Stimulated activated CD8-positive, alpha-beta memory T cell treated with anti-CD3 and anti-CD28 coated beads, Interleukin-12 subunit alpha, Interleukin-12 subunit beta, amount 100 ng/mL, for 1 hour (primary cell): ENCODE data around the gene GCNT1.
A peak's percentile ranks its signal among the peaks of the same experiment; 100 is the strongest.
"Not testable (repeated sequence)": the region's sequence is repeated elsewhere in the genome, so short reads cannot be mapped to it uniquely, and the experiment has no call there.

ENCODE experiments used
- DNase-seq: peaks from one replicate; pipeline ENCODE4 v3.0.0-alpha.2; 2020; ENCODE audit warnings: low read depth

Gene GCNT1

DNA sequence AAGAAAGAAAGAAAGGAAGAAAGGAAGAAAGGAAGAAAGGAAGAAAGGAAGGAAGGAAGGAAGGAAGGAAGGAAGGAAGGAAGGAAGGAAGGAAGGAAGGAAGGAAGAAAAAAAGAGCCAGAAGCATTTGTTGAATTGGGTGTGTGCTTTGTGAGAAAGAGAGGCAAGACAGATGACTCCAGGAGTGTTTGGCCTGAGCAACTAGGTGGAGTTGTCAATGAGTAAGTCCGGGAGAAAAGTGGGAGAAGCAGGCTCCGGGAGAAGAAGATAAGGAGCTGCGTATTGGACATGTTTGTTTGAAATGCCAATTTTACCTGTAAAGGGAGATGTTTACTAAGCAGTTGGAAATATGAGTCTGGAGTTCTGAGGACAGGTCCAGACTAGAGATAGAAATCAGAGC lies 15.1 kb upstream of the GCNT1 start:
- DNase-seq, result no peak

DNA sequence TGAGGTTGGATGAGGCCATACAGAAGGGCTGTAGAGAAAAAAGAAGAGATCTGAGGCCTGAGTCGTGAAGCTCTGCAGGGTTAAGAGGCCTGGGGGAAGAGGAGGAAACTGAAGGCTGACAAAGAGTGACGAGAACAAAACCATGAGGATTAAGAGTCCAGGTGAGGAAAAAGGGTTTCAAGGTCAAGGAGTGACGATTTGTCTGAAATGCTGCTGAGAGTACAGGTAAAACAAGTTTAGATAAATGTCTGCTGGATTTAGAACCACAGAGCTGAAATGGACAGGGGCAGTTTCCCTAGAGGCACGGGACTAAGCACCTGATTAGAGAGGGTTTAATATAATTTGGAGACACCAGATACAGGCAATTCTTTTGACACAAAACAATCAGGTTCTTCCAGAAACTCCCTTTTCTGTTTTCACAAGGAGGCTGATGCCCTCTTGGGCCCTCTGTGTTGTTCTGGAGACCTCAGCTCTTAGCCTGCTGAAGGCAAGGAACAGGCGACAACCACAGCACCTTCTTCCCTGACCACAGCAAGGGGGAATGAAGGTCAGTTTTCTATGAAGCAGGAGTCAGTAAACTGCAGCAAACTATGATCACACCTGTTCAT lies 14.6 kb upstream of the GCNT1 start:
- no peak for DNase-seq

GRCh38 chr9:76445976-76446375 lies 13.0 kb upstream of the GCNT1 start:
- no peak for DNase-seq

- DNase-seq, result no peak
These were observed 10.5 kb upstream of the GCNT1 start for GRCh38 chr9:76448501-76448900.

DNA sequence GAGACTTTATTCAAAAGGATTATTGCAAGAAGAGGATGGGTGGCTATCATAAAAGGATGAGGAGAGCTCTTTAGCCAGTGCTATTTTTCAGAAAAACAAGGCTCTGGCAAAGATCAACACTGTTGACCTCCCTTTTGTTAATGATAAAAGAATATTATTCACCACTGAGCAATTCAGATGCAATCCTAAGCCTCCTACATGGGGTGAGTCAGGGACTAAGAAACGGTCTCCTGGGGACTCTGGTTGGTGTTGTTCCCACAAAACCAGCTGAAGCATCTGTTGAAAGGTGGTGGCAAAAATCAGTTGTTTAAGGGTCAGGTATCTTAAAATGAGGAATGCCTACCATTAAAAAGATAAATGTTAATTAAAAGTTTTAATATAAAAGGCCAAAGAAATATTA lies 7.7 kb upstream of the GCNT1 start:
- DNase-seq, result no peak

DNA sequence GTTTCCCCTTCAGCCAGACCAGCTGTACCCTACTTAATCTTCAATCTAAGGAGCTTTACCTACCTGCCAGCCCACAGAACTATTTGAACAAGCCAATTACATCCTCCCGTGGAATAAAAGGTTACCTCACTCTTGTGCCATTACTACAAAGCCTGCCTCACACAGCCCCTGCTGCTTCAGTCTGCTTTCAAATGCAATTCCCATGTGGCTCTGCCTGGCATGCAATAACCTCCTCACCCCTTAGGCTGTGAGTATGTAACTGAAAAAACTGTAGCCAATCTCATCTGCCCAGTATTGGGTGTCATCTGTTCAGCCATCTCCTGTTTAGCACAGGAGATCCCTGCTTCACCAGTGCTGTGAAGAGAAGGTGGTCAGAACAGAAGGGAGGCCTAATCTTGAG lies 6.1 kb upstream of the GCNT1 start:
- DNase-seq, result no peak

DNA sequence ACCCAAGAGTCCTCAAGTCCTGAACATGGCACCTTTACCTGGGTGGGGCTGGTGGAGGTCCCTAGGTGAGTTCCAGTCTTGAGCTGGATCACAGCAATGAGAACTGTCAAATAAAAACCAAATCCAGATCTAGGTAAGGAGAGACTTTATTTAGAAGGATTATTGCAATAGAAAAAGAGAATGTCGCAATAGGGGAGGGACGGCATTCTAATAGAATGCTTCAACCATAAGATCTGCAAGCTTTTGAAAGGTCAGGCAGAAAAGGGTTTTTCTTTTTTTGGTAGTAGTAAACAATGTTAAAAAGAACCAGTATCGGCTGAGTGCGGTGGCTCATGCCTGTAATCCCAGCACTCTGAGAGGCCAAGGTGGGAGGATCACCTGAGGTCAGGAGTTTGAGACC lies 5.2 kb upstream of the GCNT1 start:
- DNase-seq, result no peak

- DNase-seq, result no peak
These were observed 4.7 kb upstream of the GCNT1 start for GRCh38 chr9:76454311-76454710.

GRCh38 chr9:76456202-76456926 lies 2.6 kb upstream of the GCNT1 start:
- DNase-seq, result peak; percentile 15

DNA sequence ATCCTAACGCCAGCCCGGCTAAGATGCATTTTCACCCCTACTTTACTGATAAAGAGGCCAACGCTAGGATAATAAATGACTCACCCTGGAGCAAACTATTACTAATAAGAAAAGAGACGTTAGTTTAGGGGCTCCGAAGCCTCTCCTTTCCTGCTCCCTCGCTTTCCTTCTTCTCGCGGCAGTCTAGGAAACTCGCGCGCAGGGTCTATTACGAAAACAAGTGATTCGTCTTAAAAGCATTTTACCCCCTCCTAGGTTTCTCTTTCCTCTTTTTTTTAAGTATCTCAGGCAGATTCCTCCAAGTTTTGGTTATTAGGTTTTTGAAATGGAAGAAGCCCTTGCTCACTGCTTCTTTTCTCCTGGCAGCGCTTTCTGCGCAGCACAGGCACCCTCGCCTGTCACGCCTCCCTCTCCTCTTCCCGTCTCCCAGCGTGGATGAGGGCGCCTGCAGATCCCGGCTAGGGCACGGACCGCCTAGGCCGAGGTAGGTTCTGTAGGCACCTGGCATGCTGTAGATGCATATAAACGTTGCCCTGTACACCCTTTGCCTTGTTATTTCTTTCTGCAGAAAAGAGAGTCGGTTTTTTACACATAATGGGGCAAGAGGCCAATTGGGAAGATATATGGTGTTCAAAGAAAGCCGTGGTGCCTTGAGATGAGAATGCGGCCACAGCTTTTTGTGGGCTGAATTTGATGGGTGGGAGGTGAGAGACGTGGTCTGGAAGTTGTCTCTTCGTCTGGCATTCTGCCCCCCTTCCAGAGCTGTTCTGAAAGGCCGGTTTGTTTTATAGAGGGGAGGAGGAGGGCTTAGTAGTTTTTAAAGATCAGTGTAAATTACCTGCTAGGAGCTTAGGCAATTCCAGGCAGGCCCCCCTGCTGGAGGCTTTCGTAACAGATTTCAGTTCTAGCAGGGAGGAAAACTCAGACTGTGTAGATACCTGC lies 983 bp downstream of the GCNT1 start:
- no peak for DNase-seq

GRCh38 chr9:76462126-76462525 lies 3.1 kb downstream of the GCNT1 start:
- no peak for DNase-seq

DNA sequence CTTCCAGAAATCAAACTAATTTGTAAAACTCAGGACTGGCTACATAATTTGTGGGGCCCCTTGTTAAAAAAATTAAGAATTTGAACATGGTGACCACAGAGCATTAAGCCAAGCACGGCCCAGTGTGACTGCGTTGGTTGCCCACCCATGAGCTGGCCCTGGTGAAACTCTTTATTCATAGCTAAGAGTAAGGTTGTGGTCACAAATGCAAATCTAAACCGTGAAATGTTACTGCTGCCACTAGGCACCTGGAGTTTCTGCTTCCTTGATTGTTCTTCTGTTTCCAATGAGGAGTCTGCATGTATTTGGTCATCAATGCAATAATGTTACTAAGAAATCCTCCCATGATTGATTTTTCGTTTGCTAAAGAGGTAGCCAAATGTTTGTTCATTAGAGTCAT lies 4.2 kb downstream of the GCNT1 start:
- no peak for DNase-seq

DNA sequence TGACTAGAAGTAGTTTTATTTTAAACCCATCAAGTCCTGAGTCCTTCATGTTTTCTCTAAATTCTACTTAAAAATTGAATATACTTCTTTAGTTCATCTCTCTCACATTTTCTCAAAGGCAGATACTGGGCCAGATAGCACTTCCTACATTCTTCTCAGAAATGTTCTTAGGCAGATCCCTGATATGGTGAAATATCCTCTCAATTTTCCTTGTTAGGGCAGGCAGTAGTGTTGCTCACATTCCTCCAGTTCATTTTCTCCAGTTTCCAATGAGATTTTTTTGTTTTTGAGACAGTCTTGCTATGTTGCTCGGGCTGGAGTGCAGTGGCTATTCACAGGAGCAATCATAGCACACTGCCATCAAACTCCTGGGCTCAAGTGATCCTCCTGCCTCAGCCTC lies 5.7 kb downstream of the GCNT1 start:
- no peak for DNase-seq

DNA sequence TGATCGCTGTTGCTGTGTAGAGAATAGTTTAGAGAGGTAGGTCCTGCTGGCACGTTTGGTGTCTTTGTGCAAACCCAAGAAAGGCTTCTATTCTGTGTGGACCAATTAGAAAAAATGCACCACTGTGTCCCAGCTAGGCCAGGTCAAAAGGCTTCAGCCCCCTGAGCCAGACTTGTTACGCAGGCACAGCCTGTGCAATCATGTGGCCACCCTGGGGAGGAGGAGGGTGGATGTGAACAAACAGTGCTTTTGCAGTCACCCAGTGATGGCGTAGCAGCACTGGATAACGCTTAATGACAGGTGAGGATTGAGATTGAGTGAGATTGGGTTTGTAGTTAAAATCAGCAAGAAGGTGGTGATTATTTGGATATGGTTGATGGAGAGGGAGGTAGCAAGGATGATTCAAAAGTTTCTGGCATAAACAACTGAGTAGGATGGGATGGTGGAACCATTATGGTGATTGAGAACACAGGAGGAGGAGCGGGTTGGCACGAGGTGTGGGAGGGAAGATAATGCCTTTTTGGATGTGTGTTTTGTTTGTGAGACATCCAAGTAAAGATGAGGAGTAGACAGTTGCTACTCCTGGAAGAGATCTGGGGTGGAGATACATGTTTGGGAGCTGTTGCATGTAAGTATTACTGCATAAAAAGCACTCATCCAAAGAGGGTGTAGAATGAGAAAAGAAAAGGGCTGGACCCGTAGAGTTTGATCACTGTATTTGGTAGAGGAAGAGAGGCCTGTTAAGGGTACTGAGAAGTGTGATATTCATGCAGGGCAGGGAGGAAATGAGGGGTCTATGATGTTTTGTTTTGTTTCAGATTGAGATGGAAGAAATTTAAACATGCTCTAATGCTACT lies 6.7 kb downstream of the GCNT1 start:
- DNase-seq, result no peak

DNA sequence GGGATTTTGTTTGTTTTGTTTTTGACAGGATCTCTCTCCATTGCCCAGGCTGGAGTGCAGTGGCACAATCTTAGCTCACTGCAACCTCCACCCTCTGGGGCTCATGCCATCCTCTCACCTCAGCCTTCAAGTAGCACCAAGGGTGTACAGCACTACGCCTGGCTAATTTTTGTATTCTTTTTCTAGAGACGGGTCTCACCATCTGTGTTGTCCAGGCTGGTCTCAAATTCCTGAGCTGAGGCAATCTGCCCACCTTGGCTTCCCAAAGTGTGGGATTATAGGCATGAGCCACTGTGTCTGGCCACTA lies 7.3 kb downstream of the GCNT1 start:
- no peak for DNase-seq

- no peak for DNase-seq
These were observed 15.4 kb downstream of the GCNT1 start for GRCh38 chr9:76474419-76474818.

DNA sequence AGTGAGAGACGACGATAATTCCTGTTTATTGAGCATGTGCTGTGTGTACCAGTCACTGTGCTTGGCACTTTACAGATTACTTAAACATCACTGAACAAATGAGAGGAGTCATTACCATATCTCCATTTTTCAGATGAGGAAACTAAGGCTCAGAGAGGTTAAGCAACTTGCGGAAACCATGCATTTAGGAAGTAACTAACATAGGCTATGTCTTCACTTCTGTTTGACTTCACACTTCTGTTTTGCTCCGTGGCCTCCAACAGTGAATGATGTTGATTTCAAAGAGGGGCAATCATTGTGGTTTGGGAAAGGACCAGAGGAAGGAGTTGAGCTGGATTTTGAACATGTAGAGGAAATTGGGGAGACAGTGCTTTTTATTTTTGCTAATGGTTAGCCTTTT lies 16.7 kb downstream of the GCNT1 start:
- no peak for DNase-seq

DNA sequence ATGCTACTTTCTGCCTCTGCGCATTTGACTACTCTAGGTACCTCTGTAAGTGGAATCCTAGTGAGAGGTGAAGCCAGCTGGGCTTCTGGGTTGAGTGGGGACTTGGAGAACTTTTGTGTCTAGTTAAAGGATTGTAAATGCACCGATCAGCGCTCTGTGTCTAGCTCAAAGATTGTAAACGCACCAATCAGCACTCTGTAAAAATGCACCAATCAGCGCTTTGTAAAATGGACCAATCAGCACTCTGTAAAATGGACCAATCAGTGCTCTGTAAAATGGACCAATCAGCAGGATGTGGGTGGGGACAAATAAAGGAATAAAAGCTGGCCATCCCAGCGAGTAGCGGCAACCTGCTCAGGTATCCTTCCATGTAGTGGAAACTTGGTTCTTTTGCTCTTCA lies 18.8 kb downstream of the GCNT1 start:
- not testable (repeated sequence) for DNase-seq

DNA sequence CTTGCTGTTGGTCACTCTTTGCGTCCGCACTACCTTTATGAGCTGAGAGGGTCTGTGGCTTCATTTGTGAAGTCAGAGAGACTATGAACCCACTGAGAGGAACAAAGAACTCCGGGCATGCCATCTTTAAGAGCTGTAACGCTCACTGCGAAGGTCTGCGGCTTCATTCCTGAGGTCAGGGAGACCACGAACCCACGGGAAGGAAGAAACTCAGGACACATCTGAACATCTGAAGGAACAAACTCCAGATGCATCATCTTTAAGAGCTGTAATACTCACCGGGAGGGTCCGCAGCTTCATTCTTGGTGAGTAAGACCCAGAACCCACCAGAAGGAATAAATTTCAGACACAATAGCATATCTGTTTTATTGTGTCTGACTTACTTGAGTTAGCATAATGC lies 19.2 kb downstream of the GCNT1 start:
- no peak for DNase-seq

DNA sequence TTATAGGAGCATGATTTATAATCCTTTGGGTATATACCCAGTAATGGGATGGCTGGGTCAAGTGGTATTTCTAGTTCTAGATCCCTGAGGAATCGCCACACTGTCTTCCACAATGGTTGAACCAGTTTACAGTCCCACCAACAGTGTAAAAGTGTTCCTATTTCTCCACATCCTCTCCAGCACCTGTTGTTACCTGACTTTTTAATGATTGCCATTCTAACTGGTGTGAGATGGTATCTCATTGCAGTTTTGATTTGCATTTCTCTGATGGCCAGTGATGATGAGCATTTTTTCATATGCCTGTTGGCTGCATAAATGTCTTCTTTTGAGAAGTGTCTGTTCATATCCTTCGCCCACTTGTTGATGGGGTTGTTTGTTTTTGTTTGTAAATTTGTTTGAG lies 20.4 kb downstream of the GCNT1 start:
- not testable (repeated sequence) for DNase-seq

- no peak for DNase-seq
These were observed 27.2 kb downstream of the GCNT1 start for GRCh38 chr9:76486151-76486550.
